Ishikawa (cell line): ENCODE measurements around the gene TM9SF3.

Experiments used
- CEBPB ChIP-seq: IDR thresholded peaks from 2 replicates; pipeline ENCODE4 v1.6.1; 2012
- CREB1 ChIP-seq: IDR thresholded peaks from 2 replicates; pipeline ENCODE4 v1.6.1; 2012; ENCODE audit warnings: low read depth
- EGR1 ChIP-seq: IDR thresholded peaks from 2 replicates; pipeline ENCODE4 v1.6.1; 2012
- EP300 ChIP-seq: IDR thresholded peaks from 2 replicates; pipeline ENCODE4 v1.6.1; 2012; ENCODE audit warnings: borderline replicate concordance
- TF ChIP-seq, protein P1 (sequence below): IDR thresholded peaks from 2 replicates; pipeline ENCODE4 v1.6.1; 2012; ENCODE audit warnings: low read depth, mild to moderate bottlenecking
- TF ChIP-seq, protein P2 (sequence below): IDR thresholded peaks from 2 replicates; pipeline ENCODE4 v1.6.1; 2012
- TF ChIP-seq, protein P3 (sequence below): IDR thresholded peaks from 2 replicates; pipeline ENCODE4 v1.6.1; 2012

DNA sequence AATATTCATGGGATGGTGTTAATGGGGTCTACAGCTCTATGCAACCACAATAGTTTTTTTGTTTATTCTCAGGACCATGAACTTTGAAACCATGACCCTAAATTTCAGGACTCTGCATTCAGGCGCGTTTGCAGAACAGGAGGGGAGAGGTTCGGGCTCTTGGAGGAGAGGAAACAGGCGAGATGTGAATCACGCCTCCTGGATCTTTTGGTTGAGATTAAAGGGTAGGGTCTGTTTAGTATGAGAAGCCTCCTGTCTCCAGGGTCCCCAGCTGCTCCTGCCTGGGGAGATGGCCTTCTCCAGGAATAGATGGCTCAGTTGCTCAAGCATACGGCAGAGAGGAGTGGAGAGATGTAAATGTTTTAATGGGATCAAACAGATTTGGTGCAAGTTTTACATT lies 91.3 kb downstream of the TM9SF3 start:
- TF ChIP-seq EP300, result no peak
- TF ChIP-seq CEBPB, result no peak
- TF ChIP-seq CREB1, result no peak
- TF ChIP-seq, protein P1, sequence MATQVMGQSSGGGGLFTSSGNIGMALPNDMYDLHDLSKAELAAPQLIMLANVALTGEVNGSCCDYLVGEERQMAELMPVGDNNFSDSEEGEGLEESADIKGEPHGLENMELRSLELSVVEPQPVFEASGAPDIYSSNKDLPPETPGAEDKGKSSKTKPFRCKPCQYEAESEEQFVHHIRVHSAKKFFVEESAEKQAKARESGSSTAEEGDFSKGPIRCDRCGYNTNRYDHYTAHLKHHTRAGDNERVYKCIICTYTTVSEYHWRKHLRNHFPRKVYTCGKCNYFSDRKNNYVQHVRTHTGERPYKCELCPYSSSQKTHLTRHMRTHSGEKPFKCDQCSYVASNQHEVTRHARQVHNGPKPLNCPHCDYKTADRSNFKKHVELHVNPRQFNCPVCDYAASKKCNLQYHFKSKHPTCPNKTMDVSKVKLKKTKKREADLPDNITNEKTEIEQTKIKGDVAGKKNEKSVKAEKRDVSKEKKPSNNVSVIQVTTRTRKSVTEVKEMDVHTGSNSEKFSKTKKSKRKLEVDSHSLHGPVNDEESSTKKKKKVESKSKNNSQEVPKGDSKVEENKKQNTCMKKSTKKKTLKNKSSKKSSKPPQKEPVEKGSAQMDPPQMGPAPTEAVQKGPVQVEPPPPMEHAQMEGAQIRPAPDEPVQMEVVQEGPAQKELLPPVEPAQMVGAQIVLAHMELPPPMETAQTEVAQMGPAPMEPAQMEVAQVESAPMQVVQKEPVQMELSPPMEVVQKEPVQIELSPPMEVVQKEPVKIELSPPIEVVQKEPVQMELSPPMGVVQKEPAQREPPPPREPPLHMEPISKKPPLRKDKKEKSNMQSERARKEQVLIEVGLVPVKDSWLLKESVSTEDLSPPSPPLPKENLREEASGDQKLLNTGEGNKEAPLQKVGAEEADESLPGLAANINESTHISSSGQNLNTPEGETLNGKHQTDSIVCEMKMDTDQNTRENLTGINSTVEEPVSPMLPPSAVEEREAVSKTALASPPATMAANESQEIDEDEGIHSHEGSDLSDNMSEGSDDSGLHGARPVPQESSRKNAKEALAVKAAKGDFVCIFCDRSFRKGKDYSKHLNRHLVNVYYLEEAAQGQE, result no peak
- TF ChIP-seq, protein P2, sequence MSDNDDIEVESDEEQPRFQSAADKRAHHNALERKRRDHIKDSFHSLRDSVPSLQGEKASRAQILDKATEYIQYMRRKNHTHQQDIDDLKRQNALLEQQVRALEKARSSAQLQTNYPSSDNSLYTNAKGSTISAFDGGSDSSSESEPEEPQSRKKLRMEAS, result no peak
- TF ChIP-seq EGR1, result no peak
- TF ChIP-seq, protein P3, sequence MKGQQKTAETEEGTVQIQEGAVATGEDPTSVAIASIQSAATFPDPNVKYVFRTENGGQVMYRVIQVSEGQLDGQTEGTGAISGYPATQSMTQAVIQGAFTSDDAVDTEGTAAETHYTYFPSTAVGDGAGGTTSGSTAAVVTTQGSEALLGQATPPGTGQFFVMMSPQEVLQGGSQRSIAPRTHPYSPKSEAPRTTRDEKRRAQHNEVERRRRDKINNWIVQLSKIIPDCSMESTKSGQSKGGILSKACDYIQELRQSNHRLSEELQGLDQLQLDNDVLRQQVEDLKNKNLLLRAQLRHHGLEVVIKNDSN, result no peak
